Measurements from ENCODE around the gene MLLT1.

Gene MLLT1

GRCh38 chr19:6233827-6234511, 45.8 kb downstream of the MLLT1 start:
- no peak for FAIRE-seq

GRCh38 chr19:6233056-6233826, 46.5 kb downstream of the MLLT1 start:
- no peak for FAIRE-seq

GRCh38 chr19:6232601-6233055, 47.1 kb downstream of the MLLT1 start:
- no peak for FAIRE-seq

- no peak for FAIRE-seq
Measured at GRCh38 chr19:6230991-6231448, 48.8 kb downstream of the MLLT1 start.

GRCh38 chr19:6229951-6230712, 49.6 kb downstream of the MLLT1 start:
- no peak for FAIRE-seq

GRCh38 chr19:6229216-6229913, 50.4 kb downstream of the MLLT1 start:
- no peak for FAIRE-seq

- no peak for FAIRE-seq
Measured at GRCh38 chr19:6228551-6229215, 51.1 kb downstream of the MLLT1 start.

GRCh38 chr19:6227936-6228325, 51.8 kb downstream of the MLLT1 start:
- FAIRE-seq, result no peak

GRCh38 chr19:6227156-6227935, 52.4 kb downstream of the MLLT1 start:
- FAIRE-seq, result no peak

- no peak for FAIRE-seq
Measured at GRCh38 chr19:6226444-6227155, 53.2 kb downstream of the MLLT1 start.

- FAIRE-seq, result no peak
Measured at GRCh38 chr19:6226012-6226411, 53.8 kb downstream of the MLLT1 start.

GRCh38 chr19:6225232-6225865, 54.4 kb downstream of the MLLT1 start:
- FAIRE-seq, result no peak

- no peak for FAIRE-seq
Measured at GRCh38 chr19:6224308-6224675, 55.5 kb downstream of the MLLT1 start.

- FAIRE-seq, result no peak
Measured at GRCh38 chr19:6223461-6224307, 56.1 kb downstream of the MLLT1 start.

GRCh38 chr19:6222884-6223283, 56.9 kb downstream of the MLLT1 start:
- no peak for FAIRE-seq

GRCh38 chr19:6221878-6222746, 57.7 kb downstream of the MLLT1 start:
- FAIRE-seq, result no peak

- FAIRE-seq, result no peak
Measured at GRCh38 chr19:6221220-6221877, 58.4 kb downstream of the MLLT1 start.

Measured in endometrium (tissue), 2 donors.